Measurements from ENCODE around the gene DNAJC19. TPM values are rescaled to one million over a fixed set of nuclear protein-coding genes. Genes with fewer than 3 reads are reported as not detected.

The DNAJC19 gene
- total RNA-seq (43.0 TPM), polyA plus RNA-seq (57.4 TPM)
- long read RNA-seq, donor 1, transcript DNAJC19-201 (6 exons, 1,454 nt) = major isoform, 5 of 9 reads
- long read RNA-seq, donor 1, partial matches to known transcripts = 0 of 9 reads
- long read RNA-seq, donor 1, other reads (novel, unspliced or antisense) = 0 of 9 reads
- long read RNA-seq, donor 2 = 0 reads
- long read RNA-seq, donor 3, transcript DNAJC19-206 (3 exons, 1,133 nt) = minor isoform, 5 of 133 reads
- long read RNA-seq, donor 3, transcript DNAJC19-208 (6 exons, 828 nt) = minor isoform, 7 of 133 reads
- long read RNA-seq, donor 3, transcript DNAJC19-202 (5 exons, 1,239 nt) = minor isoform, 17 of 133 reads
- long read RNA-seq, donor 3, transcript DNAJC19-201 (6 exons, 1,454 nt) = major isoform, 78 of 133 reads
- long read RNA-seq, donor 3, partial matches to known transcripts = 12 of 133 reads
- long read RNA-seq, donor 3, other reads (novel, unspliced or antisense) = 5 of 133 reads
- long read RNA-seq, donor 4, transcript DNAJC19-202 (5 exons, 1,239 nt) = minor isoform, 5 of 35 reads
- long read RNA-seq, donor 4, transcript DNAJC19-201 (6 exons, 1,454 nt) = major isoform, 23 of 35 reads
- long read RNA-seq, donor 4, partial matches to known transcripts = 0 of 35 reads
- long read RNA-seq, donor 4, other reads (novel, unspliced or antisense) = 0 of 35 reads
- long read RNA-seq, donor 5, transcript DNAJC19-206 (3 exons, 1,133 nt) = minor isoform, 9 of 132 reads
- long read RNA-seq, donor 5, transcript DNAJC19-202 (5 exons, 1,239 nt) = minor isoform, 18 of 132 reads
- long read RNA-seq, donor 5, transcript DNAJC19-208 (6 exons, 828 nt) = minor isoform, 5 of 132 reads
- long read RNA-seq, donor 5, transcript DNAJC19-201 (6 exons, 1,454 nt) = major isoform, 80 of 132 reads
- long read RNA-seq, donor 5, partial matches to known transcripts = 10 of 132 reads
- long read RNA-seq, donor 5, other reads (novel, unspliced or antisense) = 0 of 132 reads
- long read RNA-seq, donor 6, transcript DNAJC19-202 (5 exons, 1,239 nt) = minor isoform, 7 of 53 reads
- long read RNA-seq, donor 6, transcript DNAJC19-201 (6 exons, 1,454 nt) = major isoform, 39 of 53 reads
- long read RNA-seq, donor 6, partial matches to known transcripts = 0 of 53 reads
- long read RNA-seq, donor 6, other reads (novel, unspliced or antisense) = 0 of 53 reads
- long read RNA-seq, donor 7, transcript DNAJC19-201 (6 exons, 1,454 nt) = major isoform, 38 of 57 reads
- long read RNA-seq, donor 7, transcript DNAJC19-202 (5 exons, 1,239 nt) = minor isoform, 11 of 57 reads
- long read RNA-seq, donor 7, partial matches to known transcripts = 0 of 57 reads
- long read RNA-seq, donor 7, other reads (novel, unspliced or antisense) = 0 of 57 reads
- long read RNA-seq, donor 8, transcript DNAJC19-202 (5 exons, 1,239 nt) = minor isoform, 5 of 30 reads
- long read RNA-seq, donor 8, transcript DNAJC19-201 (6 exons, 1,454 nt) = major isoform, 19 of 30 reads
- long read RNA-seq, donor 8, partial matches to known transcripts = 0 of 30 reads
- long read RNA-seq, donor 8, other reads (novel, unspliced or antisense) = 0 of 30 reads
- long read RNA-seq, donor 9, transcript DNAJC19-202 (5 exons, 1,239 nt) = minor isoform, 6 of 30 reads
- long read RNA-seq, donor 9, transcript DNAJC19-201 (6 exons, 1,454 nt) = major isoform, 21 of 30 reads
- long read RNA-seq, donor 9, partial matches to known transcripts = 0 of 30 reads
- long read RNA-seq, donor 9, other reads (novel, unspliced or antisense) = 0 of 30 reads
- long read RNA-seq, donor 10, transcript DNAJC19-201 (6 exons, 1,454 nt) = major isoform, 33 of 49 reads
- long read RNA-seq, donor 10, transcript DNAJC19-202 (5 exons, 1,239 nt) = minor isoform, 10 of 49 reads
- long read RNA-seq, donor 10, partial matches to known transcripts = 0 of 49 reads
- long read RNA-seq, donor 10, other reads (novel, unspliced or antisense) = 0 of 49 reads

- no peaks in the 10 kb centered on the region for H3K27me3 ChIP-seq (ENCODE audit: control insufficient read depth in 2 of 2, insufficient read depth in 1 of 2, low read length in 1 of 2)
- H3K27ac ChIP-seq (ENCODE audit: low read depth in 1 of 2, low read length in 1 of 2) = peak within 1 kb of the TSS; percentile 74 to 78
- H3K4me3 ChIP-seq (ENCODE audit: low read length in 2 of 2) = peak within 1 kb of the TSS; percentile 53 to 84
- peaks cover 4% of the 10 kb centered on the region in 2 donors for H3K4me1 ChIP-seq (ENCODE audit: control insufficient read depth in 2 of 2, insufficient read depth in 2 of 2, low read length in 2 of 2)
- under 1% methylated on average over 43 of the region's 43 CpGs for WGBS
- H3K9me3 ChIP-seq (ENCODE audit: control insufficient read depth in 2 of 2, insufficient read depth in 1 of 2, low read length in 1 of 2) = no peaks in the 10 kb centered on the region
- peaks cover 0 to 14% of the 10 kb centered on the region in 2 donors for H3K36me3 ChIP-seq (ENCODE audit: control insufficient read depth in 2 of 2, insufficient read depth in 2 of 2, low read length in 1 of 2)
- peak; percentile 80 to 97 (median 90) for DNase-seq (ENCODE audit: low read depth in 6 of 9, low spot score in 9 of 9)
These were observed at the start of gene DNAJC19 for GRCh38 chr3:180989291-180990163. DNAJC19 (minus strand) TSS chr3:180989736; CDS start chr3:180989602, 134 bp downstream.

GRCh38 chr3:181030948-181031347 is 41.4 kb upstream of the DNAJC19 start:
- no peaks in the 10 kb centered on the region for H3K27me3 ChIP-seq (ENCODE audit: control insufficient read depth in 2 of 2, insufficient read depth in 1 of 2, low read length in 1 of 2)
- no peak for DNase-seq (ENCODE audit: low read depth in 6 of 9, low spot score in 9 of 9)
- H3K27ac ChIP-seq (ENCODE audit: low read depth in 1 of 2, low read length in 1 of 2) = no peak overlapping the region
- no peak overlapping the region for H3K4me3 ChIP-seq (ENCODE audit: low read length in 2 of 2)
- no peaks in the 10 kb centered on the region for H3K4me1 ChIP-seq (ENCODE audit: control insufficient read depth in 2 of 2, insufficient read depth in 2 of 2, low read length in 2 of 2)
- H3K36me3 ChIP-seq (ENCODE audit: control insufficient read depth in 2 of 2, insufficient read depth in 2 of 2, low read length in 1 of 2) = no peaks in the 10 kb centered on the region
- peaks cover 0 to 4% of the 10 kb centered on the region in 2 donors for H3K9me3 ChIP-seq (ENCODE audit: control insufficient read depth in 2 of 2, insufficient read depth in 1 of 2, low read length in 1 of 2)

- no peak for DNase-seq (ENCODE audit: low read depth in 6 of 9, low spot score in 9 of 9)
- H3K9me3 ChIP-seq (ENCODE audit: control insufficient read depth in 2 of 2, insufficient read depth in 1 of 2, low read length in 1 of 2) = peaks cover 0 to 8% of the 10 kb centered on the region in 2 donors
These were observed 35.7 kb upstream of the DNAJC19 start for GRCh38 chr3:181025204-181025603.

GRCh38 chr3:181017690-181018089 is 28.2 kb upstream of the DNAJC19 start:
- 60% methylated on average over 2 of the region's 2 CpGs for WGBS
- no peak for DNase-seq (ENCODE audit: low read depth in 6 of 9, low spot score in 9 of 9)
- H3K4me3 ChIP-seq (ENCODE audit: low read length in 2 of 2) = no peak overlapping the region
- no peaks in the 10 kb centered on the region for H3K27me3 ChIP-seq (ENCODE audit: control insufficient read depth in 2 of 2, insufficient read depth in 1 of 2, low read length in 1 of 2)
- H3K36me3 ChIP-seq (ENCODE audit: control insufficient read depth in 2 of 2, insufficient read depth in 2 of 2, low read length in 1 of 2) = no peaks in the 10 kb centered on the region
- no peaks in the 10 kb centered on the region for H3K9me3 ChIP-seq (ENCODE audit: control insufficient read depth in 2 of 2, insufficient read depth in 1 of 2, low read length in 1 of 2)
- no peaks in the 10 kb centered on the region for H3K4me1 ChIP-seq (ENCODE audit: control insufficient read depth in 2 of 2, insufficient read depth in 2 of 2, low read length in 2 of 2)
- no peak overlapping the region for H3K27ac ChIP-seq (ENCODE audit: low read depth in 1 of 2, low read length in 1 of 2)

More at GRCh38 chr3:181025204-181025603, 35.7 kb upstream of the DNAJC19 start:
- Histone ChIP-seq H3K27ac (ENCODE audit: low read depth in 1 of 2, low read length in 1 of 2) (no peak overlapping the region), H3K36me3 (ENCODE audit: control insufficient read depth in 2 of 2, insufficient read depth in 2 of 2, low read length in 1 of 2) (no peaks in the 10 kb centered on the region), H3K4me3 (ENCODE audit: low read length in 2 of 2) (no peak overlapping the region), H3K4me1 (ENCODE audit: control insufficient read depth in 2 of 2, insufficient read depth in 2 of 2, low read length in 2 of 2) (no peaks in the 10 kb centered on the region), H3K27me3 (ENCODE audit: control insufficient read depth in 2 of 2, insufficient read depth in 1 of 2, low read length in 1 of 2) (no peaks in the 10 kb centered on the region)

GRCh38 chr3:181009225-181009624 is 19.7 kb upstream of the DNAJC19 start:
- Histone ChIP-seq H3K4me3 (ENCODE audit: low read length in 2 of 2) (no peak overlapping the region), H3K36me3 (ENCODE audit: control insufficient read depth in 2 of 2, insufficient read depth in 2 of 2, low read length in 1 of 2) (no peaks in the 10 kb centered on the region), H3K4me1 (ENCODE audit: control insufficient read depth in 2 of 2, insufficient read depth in 2 of 2, low read length in 2 of 2) (no peaks in the 10 kb centered on the region), H3K27ac (ENCODE audit: low read depth in 1 of 2, low read length in 1 of 2) (no peak overlapping the region), H3K27me3 (ENCODE audit: control insufficient read depth in 2 of 2, insufficient read depth in 1 of 2, low read length in 1 of 2) (no peaks in the 10 kb centered on the region), H3K9me3 (ENCODE audit: control insufficient read depth in 2 of 2, insufficient read depth in 1 of 2, low read length in 1 of 2) (no peaks in the 10 kb centered on the region)
- no peak for DNase-seq (ENCODE audit: low read depth in 6 of 9, low spot score in 9 of 9)
- WGBS = 87% methylated on average over 5 of the region's 5 CpGs

- WGBS = 81% methylated on average over 1 of the region's 1 CpG
- H3K4me3 ChIP-seq (ENCODE audit: low read length in 2 of 2) = no peak overlapping the region
- H3K4me1 ChIP-seq (ENCODE audit: control insufficient read depth in 2 of 2, insufficient read depth in 2 of 2, low read length in 2 of 2) = no peaks in the 10 kb centered on the region
- H3K27me3 ChIP-seq (ENCODE audit: control insufficient read depth in 2 of 2, insufficient read depth in 1 of 2, low read length in 1 of 2) = no peaks in the 10 kb centered on the region
- H3K27ac ChIP-seq (ENCODE audit: low read depth in 1 of 2, low read length in 1 of 2) = no peak overlapping the region
- H3K9me3 ChIP-seq (ENCODE audit: control insufficient read depth in 2 of 2, insufficient read depth in 1 of 2, low read length in 1 of 2) = peaks cover 0 to 3% of the 10 kb centered on the region in 2 donors
- no peaks in the 10 kb centered on the region for H3K36me3 ChIP-seq (ENCODE audit: control insufficient read depth in 2 of 2, insufficient read depth in 2 of 2, low read length in 1 of 2)
- DNase-seq (ENCODE audit: low read depth in 6 of 9, low spot score in 9 of 9) = no peak
These were observed 19.3 kb upstream of the DNAJC19 start for GRCh38 chr3:181008796-181009195.

GRCh38 chr3:181007262-181007661 is 17.7 kb upstream of the DNAJC19 start:
- no peak for DNase-seq (ENCODE audit: low read depth in 6 of 9, low spot score in 9 of 9)
- Histone ChIP-seq H3K4me1 (ENCODE audit: control insufficient read depth in 2 of 2, insufficient read depth in 2 of 2, low read length in 2 of 2) (no peaks in the 10 kb centered on the region), H3K9me3 (ENCODE audit: control insufficient read depth in 2 of 2, insufficient read depth in 1 of 2, low read length in 1 of 2) (peaks cover 0 to 5% of the 10 kb centered on the region in 2 donors), H3K27ac (ENCODE audit: low read depth in 1 of 2, low read length in 1 of 2) (no peak overlapping the region), H3K27me3 (ENCODE audit: control insufficient read depth in 2 of 2, insufficient read depth in 1 of 2, low read length in 1 of 2) (no peaks in the 10 kb centered on the region), H3K36me3 (ENCODE audit: control insufficient read depth in 2 of 2, insufficient read depth in 2 of 2, low read length in 1 of 2) (no peaks in the 10 kb centered on the region), H3K4me3 (ENCODE audit: low read length in 2 of 2) (no peak overlapping the region)
- WGBS = 96% methylated on average over 3 of the region's 3 CpGs
